HCT116 (cell line): Measurements from ENCODE around the gene NPTX1. TPM values are rescaled to one million over a fixed set of nuclear protein-coding genes. Genes with fewer than 3 reads are reported as not detected.

Source experiments
- ATAC-seq: fragments of 200-7000 bp; cut with Tn5 transposase; 2 replicates; pipeline ENCODE4 v1.9.1; 2020; ENCODE audit warnings: mild to moderate bottlenecking, moderate library complexity
- BruUV-seq: library from RNA; stranded (reverse); fragments of 400-500 nt; replicated peaks from 2 replicates; lab custom pipeline; 2021; lab: Mats Ljungman, UMichigan
- CTCF ChIA-PET: fragments of 300-600 bp; sonication (Branson Sonifier 250); formaldehyde crosslinking; loops from one replicate; lab custom pipeline; 2021; ENCODE audit warnings: antibody characterized with exemption; lab: Charles Lee
- POLR2A ChIA-PET: fragments of 300-600, 350-600 bp; sonication (Branson Sonifier 250); formaldehyde crosslinking; loops from one replicate; lab custom pipeline; 2021; ENCODE audit warnings: antibody characterized with exemption; lab: Charles Lee
- RAD21 ChIA-PET, 2 experiments: fragments of 300-600 bp; sonication (Branson Sonifier 250); formaldehyde crosslinking; loops; one replicate each; lab custom pipeline; 2023; ENCODE audit warnings: low total read pairs in 2 of 2; ENCODE audit not compliant: uncharacterized antibody in 2 of 2, unreplicated experiment in 2 of 2, low non-redundant PET in 1 of 2; lab: Charles Lee
- DNase-seq: peaks from one replicate; pipeline ENCODE4 v3.0.0-alpha.2; 2010; ENCODE audit warnings: low read depth, low spot score
- H2AFZ ChIP-seq: fragments of 200-600 bp; shearing (Covaris generic), sonication (generic); 2 replicates; pipeline ENCODE4 v1.6.1; 2017; ENCODE audit warnings: low read depth, mixed run types, mixed read lengths, antibody characterized with exemption, low read length; ENCODE audit not compliant: poor library complexity, severe bottlenecking
- H3K27ac ChIP-seq: 2 replicates; pipeline ENCODE4 v1.5.1; 2012; ENCODE audit warnings: low read depth, low read length
- H3K27me3 ChIP-seq: fragments of 200-600 bp; sonication (generic); 2 replicates; pipeline ENCODE4 v1.6.1; 2016; ENCODE audit warnings: mixed run types, low read length, mixed read lengths; ENCODE audit not compliant: insufficient read depth
- H3K36me3 ChIP-seq, 2 experiments: fragments of 200-500 bp in 1 of 2; fragments of 200-600 bp in 1 of 2; sonication (Bioruptor generic) in 1 of 2; sonication (generic) in 1 of 2; 2 replicates each; pipeline versions ENCODE4 v1.5.1 to v1.6.1; 2014 to 2016; ENCODE audit warnings: low read length in 2 of 2, inconsistent platforms in 1 of 2, mixed read lengths in 1 of 2, mixed run types in 1 of 2; ENCODE audit not compliant: insufficient read depth in 2 of 2, control insufficient read depth in 1 of 2
- H3K4me1 ChIP-seq, 2 experiments: fragments of 200-600 bp in 1 of 2; sonication (generic) in 1 of 2; 2 replicates each; pipeline versions ENCODE4 v1.5.1 to v1.6.1; 2012 to 2017; ENCODE audit warnings: low read length in 2 of 2, inconsistent platforms in 1 of 2, mild to moderate bottlenecking in 1 of 2, mixed read lengths in 1 of 2, mixed run types in 1 of 2, moderate library complexity in 1 of 2; ENCODE audit not compliant: insufficient read depth in 2 of 2, control insufficient read depth in 1 of 2
- H3K4me2 ChIP-seq: fragments of 200-600 bp; sonication (generic); 2 replicates; pipeline ENCODE4 v1.6.1; 2017; ENCODE audit warnings: mixed run types, low read length, mixed read lengths
- H3K4me3 ChIP-seq, 2 experiments: fragments of 200-600 bp in 1 of 2; sonication (generic) in 1 of 2; replicated peaks in 1 of 2; 2 replicates each; pipeline ENCODE4 v1.5.1; 2011 to 2016; ENCODE audit warnings: low read length in 2 of 2, control low read depth in 1 of 2, low read depth in 1 of 2, mild to moderate bottlenecking in 1 of 2, mixed read lengths in 1 of 2, mixed run types in 1 of 2
- H3K79me2 ChIP-seq: fragments of 200-600 bp; sonication (generic); 2 replicates; pipeline ENCODE4 v1.6.1; 2017; ENCODE audit warnings: mild to moderate bottlenecking, mixed run types, low read length, moderate library complexity, mixed read lengths; ENCODE audit not compliant: insufficient read depth
- H3K9ac ChIP-seq: fragments of 200-600 bp; sonication (generic); 2 replicates; pipeline ENCODE4 v1.6.1; 2016; ENCODE audit warnings: low read length, mixed read lengths
- H3K9me2 ChIP-seq: fragments of 200-600 bp; sonication (generic), shearing (Covaris generic); 2 replicates; pipeline ENCODE4 v1.6.1; 2017; ENCODE audit warnings: mixed run types, mild to moderate bottlenecking, moderate library complexity; ENCODE audit not compliant: insufficient read depth
- H3K9me3 ChIP-seq, 2 experiments: fragments of 200-500 bp in 1 of 2; fragments of 200-600 bp in 1 of 2; sonication (Bioruptor generic) in 1 of 2; sonication (generic) in 1 of 2; 2 replicates each; pipeline ENCODE4 v1.6.1; 2014 to 2017; ENCODE audit warnings: low read length in 2 of 2, mixed read lengths in 2 of 2, inconsistent platforms in 1 of 2, low read depth in 1 of 2, mild to moderate bottlenecking in 1 of 2, mixed run types in 1 of 2, moderate library complexity in 1 of 2; ENCODE audit not compliant: control insufficient read depth in 1 of 2, insufficient read depth in 1 of 2
- H4K20me1 ChIP-seq: fragments of 200-600 bp; sonication (generic), shearing (Covaris generic); 2 replicates; pipeline ENCODE4 v1.6.1; 2017; ENCODE audit warnings: mixed run types, mild to moderate bottlenecking, moderate library complexity; ENCODE audit not compliant: insufficient read depth
- CEBPB ChIP-seq: IDR thresholded peaks from 2 replicates; pipeline ENCODE4 v1.6.1; 2012; ENCODE audit warnings: low read depth
- EGR1 ChIP-seq: IDR thresholded peaks from 2 replicates; pipeline ENCODE4 v1.6.1; 2012; ENCODE audit warnings: low read depth
- ELF1 ChIP-seq: IDR thresholded peaks from 2 replicates; pipeline ENCODE4 v1.6.1; 2012; ENCODE audit warnings: low read depth, borderline replicate concordance
- EZH2 ChIP-seq: fragments of 200-600 bp; sonication (generic); IDR thresholded peaks from 2 replicates; pipeline ENCODE4 v1.6.1; 2017; ENCODE audit warnings: antibody characterized with exemption, mixed run types
- EZH2phosphoT487 ChIP-seq: fragments of 200-600 bp; IDR thresholded peaks from 2 replicates; pipeline ENCODE4 v1.6.1; 2018; ENCODE audit warnings: antibody characterized with exemption, borderline replicate concordance
- JUND ChIP-seq: IDR thresholded peaks from 2 replicates; pipeline ENCODE4 v1.6.1; 2012
- POLR2A ChIP-seq: IDR thresholded peaks from 2 replicates; pipeline ENCODE4 v1.7.0; 2011; ENCODE audit warnings: borderline replicate concordance; ENCODE audit not compliant: insufficient read depth, insufficient read length; ENCODE audit errors: extremely low read depth
- SIN3A ChIP-seq: IDR thresholded peaks from 2 replicates; pipeline ENCODE4 v1.6.1; 2012; ENCODE audit warnings: low read depth
- SP1 ChIP-seq: IDR thresholded peaks from 2 replicates; pipeline ENCODE4 v1.6.1; 2012; ENCODE audit warnings: low read depth
- TCF7L2 ChIP-seq: IDR thresholded peaks from 2 replicates; pipeline ENCODE4 v1.7.0; 2011; ENCODE audit warnings: borderline replicate concordance, inconsistent platforms; ENCODE audit not compliant: insufficient read depth, insufficient read length; ENCODE audit errors: extremely low read depth
- YY1 ChIP-seq: IDR thresholded peaks from 2 replicates; pipeline ENCODE4 v1.6.1; 2011; ENCODE audit warnings: low read length, low read depth, moderate library complexity, mild to moderate bottlenecking; ENCODE audit not compliant: insufficient replicate concordance; ENCODE audit errors: extremely low read depth
- ZFX ChIP-seq: fragments of 450-650 bp; IDR thresholded peaks from 2 replicates; pipeline ENCODE4 v1.6.1; 2017
- intact Hi-C: fragments of 100-400 bp; cut with micrococcal nuclease; formaldehyde crosslinking; loops from 2 replicates; pipeline ENCODE4 v1.10.0; 2022
- total RNA-seq: library from RNA; stranded (reverse); gene quantifications from one replicate; pipeline ENCODE4 v1.2.1, GENCODE V29; 2021; ENCODE audit not compliant: unreplicated experiment
- TF ChIP-seq, protein P1 (sequence below): IDR thresholded peaks from 2 replicates; pipeline ENCODE4 v1.6.1; 2012; ENCODE audit warnings: low read depth
- TF ChIP-seq, protein P2 (sequence below): IDR thresholded peaks from 2 replicates; pipeline ENCODE4 v1.6.1; 2011; ENCODE audit warnings: mild to moderate bottlenecking, low read length, moderate library complexity; ENCODE audit not compliant: insufficient replicate concordance; ENCODE audit errors: extremely low read depth
- TF ChIP-seq, protein P3 (sequence below): IDR thresholded peaks from 2 replicates; pipeline ENCODE4 v1.6.1; 2012
- TF ChIP-seq, protein P4 (sequence below), 3 experiments: fragments of 200-600 bp in 1 of 3; sonication (generic) in 1 of 3; IDR thresholded peaks in 2 of 3; conservative IDR thresholded peaks in 1 of 3; 2 replicates each; pipeline ENCODE4 v1.5.1; 2012 to 2017; ENCODE audit warnings: low read depth in 2 of 3, low read length in 2 of 3, antibody characterized with exemption in 1 of 3, borderline replicate concordance in 1 of 3, control low read depth in 1 of 3, mild to moderate bottlenecking in 1 of 3, mixed read lengths in 1 of 3, mixed run types in 1 of 3, moderate library complexity in 1 of 3; ENCODE audit not compliant: insufficient read depth in 1 of 3

NPTX1 gene
- total RNA-seq, 1 experiment from 2014 or later, result 0.15 TPM

DNA sequence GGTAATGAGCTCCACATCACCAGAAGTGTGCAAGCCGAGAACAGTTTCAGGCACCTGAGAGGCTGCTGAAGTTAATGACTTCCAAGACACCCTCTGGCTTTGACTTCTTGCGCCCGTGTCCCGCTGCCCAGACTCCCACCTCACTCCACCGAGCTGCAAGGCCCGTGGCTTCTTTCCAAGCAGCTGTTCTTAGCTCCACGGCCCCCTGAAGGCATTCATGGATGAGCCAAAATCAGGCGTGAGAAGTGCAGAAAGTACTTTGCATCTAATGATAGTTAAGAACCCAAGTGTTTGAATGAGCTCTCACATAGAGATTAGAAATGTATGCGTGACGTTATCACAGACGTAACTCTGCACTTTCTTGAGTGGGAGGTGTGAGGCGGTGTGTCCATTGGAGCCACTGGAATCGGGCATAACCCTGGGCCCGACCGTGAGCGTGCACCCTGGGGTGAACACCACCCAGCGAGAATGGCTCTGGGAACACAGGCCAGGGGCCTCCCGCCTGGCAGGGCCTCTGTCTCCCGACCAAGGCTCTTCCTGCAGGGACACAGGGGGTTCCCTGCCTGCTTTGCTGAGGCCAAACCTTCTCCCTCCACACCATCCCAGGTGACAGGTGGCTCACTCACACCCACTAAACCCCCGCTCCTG lies 11.0 kb downstream of the NPTX1 start:
- CTCF ChIA-PET, result no interaction called here
- POLR2A ChIA-PET, result interaction anchor here (2.0 kb wide), 1 partner anchor 11 kb away, joined by 11 read pairs; no protein-coding TSS in a partner anchor
- Histone ChIP-seq H3K36me3 (no peaks in the 10 kb centered on the region), H3K27me3 (0 out of 2 replicates have a peak, but pooled peaks cover 9% of the 10 kb centered on the region), H3K4me3 (no peak overlapping the region), H3K27ac (no peak overlapping the region), H3K9ac (no peak overlapping the region), H3K79me2 (no peaks in the 10 kb centered on the region), H3K9me2 (no peaks in the 10 kb centered on the region), H4K20me1 (no peaks in the 10 kb centered on the region), H2AFZ (no peak overlapping the region), H3K9me3 (no peaks in the 10 kb centered on the region), H3K4me1 (no peaks in the 10 kb centered on the region), H3K4me2 (no peak overlapping the region)
- intact Hi-C loops, result no loop called here
- no peak for TF ChIP-seq EZH2
- TF ChIP-seq, protein P1, sequence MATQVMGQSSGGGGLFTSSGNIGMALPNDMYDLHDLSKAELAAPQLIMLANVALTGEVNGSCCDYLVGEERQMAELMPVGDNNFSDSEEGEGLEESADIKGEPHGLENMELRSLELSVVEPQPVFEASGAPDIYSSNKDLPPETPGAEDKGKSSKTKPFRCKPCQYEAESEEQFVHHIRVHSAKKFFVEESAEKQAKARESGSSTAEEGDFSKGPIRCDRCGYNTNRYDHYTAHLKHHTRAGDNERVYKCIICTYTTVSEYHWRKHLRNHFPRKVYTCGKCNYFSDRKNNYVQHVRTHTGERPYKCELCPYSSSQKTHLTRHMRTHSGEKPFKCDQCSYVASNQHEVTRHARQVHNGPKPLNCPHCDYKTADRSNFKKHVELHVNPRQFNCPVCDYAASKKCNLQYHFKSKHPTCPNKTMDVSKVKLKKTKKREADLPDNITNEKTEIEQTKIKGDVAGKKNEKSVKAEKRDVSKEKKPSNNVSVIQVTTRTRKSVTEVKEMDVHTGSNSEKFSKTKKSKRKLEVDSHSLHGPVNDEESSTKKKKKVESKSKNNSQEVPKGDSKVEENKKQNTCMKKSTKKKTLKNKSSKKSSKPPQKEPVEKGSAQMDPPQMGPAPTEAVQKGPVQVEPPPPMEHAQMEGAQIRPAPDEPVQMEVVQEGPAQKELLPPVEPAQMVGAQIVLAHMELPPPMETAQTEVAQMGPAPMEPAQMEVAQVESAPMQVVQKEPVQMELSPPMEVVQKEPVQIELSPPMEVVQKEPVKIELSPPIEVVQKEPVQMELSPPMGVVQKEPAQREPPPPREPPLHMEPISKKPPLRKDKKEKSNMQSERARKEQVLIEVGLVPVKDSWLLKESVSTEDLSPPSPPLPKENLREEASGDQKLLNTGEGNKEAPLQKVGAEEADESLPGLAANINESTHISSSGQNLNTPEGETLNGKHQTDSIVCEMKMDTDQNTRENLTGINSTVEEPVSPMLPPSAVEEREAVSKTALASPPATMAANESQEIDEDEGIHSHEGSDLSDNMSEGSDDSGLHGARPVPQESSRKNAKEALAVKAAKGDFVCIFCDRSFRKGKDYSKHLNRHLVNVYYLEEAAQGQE, result no peak
- no peak for TF ChIP-seq SIN3A
- no peak for TF ChIP-seq JUND
- no peak for TF ChIP-seq POLR2A
- TF ChIP-seq ZFX, result no peak
- TF ChIP-seq ELF1, result no peak
- TF ChIP-seq SP1, result no peak
- TF ChIP-seq, protein P2, sequence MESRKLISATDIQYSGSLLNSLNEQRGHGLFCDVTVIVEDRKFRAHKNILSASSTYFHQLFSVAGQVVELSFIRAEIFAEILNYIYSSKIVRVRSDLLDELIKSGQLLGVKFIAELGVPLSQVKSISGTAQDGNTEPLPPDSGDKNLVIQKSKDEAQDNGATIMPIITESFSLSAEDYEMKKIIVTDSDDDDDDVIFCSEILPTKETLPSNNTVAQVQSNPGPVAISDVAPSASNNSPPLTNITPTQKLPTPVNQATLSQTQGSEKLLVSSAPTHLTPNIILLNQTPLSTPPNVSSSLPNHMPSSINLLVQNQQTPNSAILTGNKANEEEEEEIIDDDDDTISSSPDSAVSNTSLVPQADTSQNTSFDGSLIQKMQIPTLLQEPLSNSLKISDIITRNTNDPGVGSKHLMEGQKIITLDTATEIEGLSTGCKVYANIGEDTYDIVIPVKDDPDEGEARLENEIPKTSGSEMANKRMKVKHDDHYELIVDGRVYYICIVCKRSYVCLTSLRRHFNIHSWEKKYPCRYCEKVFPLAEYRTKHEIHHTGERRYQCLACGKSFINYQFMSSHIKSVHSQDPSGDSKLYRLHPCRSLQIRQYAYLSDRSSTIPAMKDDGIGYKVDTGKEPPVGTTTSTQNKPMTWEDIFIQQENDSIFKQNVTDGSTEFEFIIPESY, result no peak
- TF ChIP-seq EGR1, result no peak
- TF ChIP-seq, protein P3, sequence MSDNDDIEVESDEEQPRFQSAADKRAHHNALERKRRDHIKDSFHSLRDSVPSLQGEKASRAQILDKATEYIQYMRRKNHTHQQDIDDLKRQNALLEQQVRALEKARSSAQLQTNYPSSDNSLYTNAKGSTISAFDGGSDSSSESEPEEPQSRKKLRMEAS, result no peak
- TF ChIP-seq TCF7L2, result no peak
- no peak for TF ChIP-seq EZH2phosphoT487
- TF ChIP-seq CEBPB, result no peak
- TF ChIP-seq, protein P4, sequence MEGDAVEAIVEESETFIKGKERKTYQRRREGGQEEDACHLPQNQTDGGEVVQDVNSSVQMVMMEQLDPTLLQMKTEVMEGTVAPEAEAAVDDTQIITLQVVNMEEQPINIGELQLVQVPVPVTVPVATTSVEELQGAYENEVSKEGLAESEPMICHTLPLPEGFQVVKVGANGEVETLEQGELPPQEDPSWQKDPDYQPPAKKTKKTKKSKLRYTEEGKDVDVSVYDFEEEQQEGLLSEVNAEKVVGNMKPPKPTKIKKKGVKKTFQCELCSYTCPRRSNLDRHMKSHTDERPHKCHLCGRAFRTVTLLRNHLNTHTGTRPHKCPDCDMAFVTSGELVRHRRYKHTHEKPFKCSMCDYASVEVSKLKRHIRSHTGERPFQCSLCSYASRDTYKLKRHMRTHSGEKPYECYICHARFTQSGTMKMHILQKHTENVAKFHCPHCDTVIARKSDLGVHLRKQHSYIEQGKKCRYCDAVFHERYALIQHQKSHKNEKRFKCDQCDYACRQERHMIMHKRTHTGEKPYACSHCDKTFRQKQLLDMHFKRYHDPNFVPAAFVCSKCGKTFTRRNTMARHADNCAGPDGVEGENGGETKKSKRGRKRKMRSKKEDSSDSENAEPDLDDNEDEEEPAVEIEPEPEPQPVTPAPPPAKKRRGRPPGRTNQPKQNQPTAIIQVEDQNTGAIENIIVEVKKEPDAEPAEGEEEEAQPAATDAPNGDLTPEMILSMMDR (IDR thresholded peaks at IDR 0.05 in 2 of 3, conservative IDR thresholded peaks at IDR 0.05 in 1 of 3; ENCODE audit: borderline replicate concordance in 1 of 3, insufficient read depth in 1 of 3, low read depth in 2 of 3, low read length in 2 of 3), result no peak
- no peak for TF ChIP-seq YY1
- BruUV-seq, result no TSS peak
- DNase-seq (no peak), ATAC-seq (no peak)
- RAD21 ChIA-PET, result no interaction called here
